ENCODE data around the gene PLCB1. TPM values are rescaled to one million over a fixed set of nuclear protein-coding genes. Genes with fewer than 3 reads are reported as not detected.

The PLCB1 gene
- total and polyA plus RNA-seq, 2 donors (not counting 3 experiments of a cell fraction or from before 2014, with no cell fraction given): 10.2 to 53.4 TPM

GRCh38 chr20:8438748-8439147, 306.7 kb downstream of the PLCB1 start:
- Histone ChIP-seq H3K9me1 (replicated peaks; ENCODE audit: control insufficient read depth, extremely low read depth, insufficient read depth, low read length) (no peaks in the 10 kb centered on the region), H3K4me3 (replicated peaks in 1 of 3; ENCODE audit: insufficient read depth in 1 of 3, low read depth in 1 of 3, low read length in 3 of 3) (no peak overlapping the region), H3K27me3 (ENCODE audit: control insufficient read depth in 2 of 2, insufficient read depth in 2 of 2, low read length in 2 of 2) (no peaks in the 10 kb centered on the region), H3K27ac (ENCODE audit: insufficient read depth, low read depth, low read length) (no peak overlapping the region), H2AFZ (ENCODE audit: low read depth, low read length) (no peak overlapping the region), H3K79me2 (ENCODE audit: control insufficient read depth, insufficient read depth, low read length) (no peaks in the 10 kb centered on the region), H3K9ac (replicated peaks; ENCODE audit: extremely low read depth, insufficient read depth, low read length) (no peak overlapping the region), H4K20me1 (replicated peaks; ENCODE audit: control insufficient read depth, extremely low read depth, insufficient read depth, low read length) (peaks cover 3% of the 10 kb centered on the region), H3K4me1 (ENCODE audit: control insufficient read depth, extremely low read depth, insufficient read depth, low read length) (peaks cover 10% of the 10 kb centered on the region), H3K36me3 (ENCODE audit: control insufficient read depth in 2 of 2, extremely low read depth in 1 of 2, insufficient read depth in 2 of 2, low read length in 2 of 2) (no peaks in the 10 kb centered on the region), H3K9me3 (replicated peaks; ENCODE audit: control insufficient read depth, insufficient read depth, low read length) (no peaks in the 10 kb centered on the region), H3K4me2 (ENCODE audit: insufficient read depth, low read length) (no peak overlapping the region)
- intact Hi-C loops (cut with micrococcal nuclease) (no loop called here), dilution Hi-C loops (cut with MboI; ENCODE audit: extremely low pct_ligation_motif_present, low sequenced_read_pairs) (no loop called here)
- POLR2A ChIA-PET: no interaction called here
- DNase-seq (ENCODE audit: low read depth, low spot score) (no peak), FAIRE-seq (no peak)
- CTCF ChIA-PET: interaction anchor here (1.1 kb wide), 1 partner anchor 12 kb away, joined by 3 read pairs; no protein-coding TSS in a partner anchor
- TF ChIP-seq JUN (IDR thresholded peaks at IDR 0.05; ENCODE audit: borderline replicate concordance, insufficient read depth, insufficient read length, low read depth): no peak
- no peak for TF ChIP-seq MAX (IDR thresholded peaks at IDR 0.05; ENCODE audit: insufficient read depth, insufficient read length)
- no peak for TF ChIP-seq MYC (IDR thresholded peaks at IDR 0.05; ENCODE audit: low read depth, low read length)
- no TSS peak for BruUV-seq (replicated peaks)

DNA sequence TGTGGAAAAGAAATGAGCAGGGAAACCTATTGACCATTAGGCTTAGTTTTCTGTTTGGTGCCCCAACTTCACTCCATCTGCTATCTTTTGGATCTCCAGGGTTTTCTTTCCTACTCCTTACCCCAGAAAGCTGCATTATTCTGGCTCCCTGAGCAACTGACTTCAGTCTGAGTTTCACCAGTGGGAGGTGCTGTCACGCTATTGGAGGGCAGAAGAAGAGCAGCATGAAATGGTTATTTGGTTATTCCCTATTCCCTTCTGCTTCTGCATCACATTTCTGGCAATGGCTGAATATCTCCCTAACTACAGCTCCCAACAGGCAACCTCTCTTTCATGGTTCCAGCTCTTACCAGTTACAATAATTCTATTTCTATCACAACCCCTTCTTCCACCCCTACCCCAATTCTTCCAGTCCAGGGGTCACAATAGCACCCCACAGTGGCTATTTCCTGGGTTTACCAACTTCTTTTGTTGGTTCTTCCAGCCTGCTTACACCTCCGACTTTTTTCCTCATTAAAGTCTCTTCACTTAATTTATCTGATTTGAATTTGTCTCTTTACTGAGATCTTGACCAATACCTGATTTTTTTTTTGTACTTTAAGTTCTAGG, 311.5 kb downstream of the PLCB1 start:
- DNase-seq (ENCODE audit: low read depth, low spot score) (no peak), FAIRE-seq (no peak)
- no peaks in the 10 kb centered on the region for H3K27me3 ChIP-seq (ENCODE audit: control insufficient read depth in 2 of 2, insufficient read depth in 2 of 2, low read length in 2 of 2)
- no peaks in the 10 kb centered on the region for H3K79me2 ChIP-seq (ENCODE audit: control insufficient read depth, insufficient read depth, low read length)
- TF ChIP-seq, protein P1, sequence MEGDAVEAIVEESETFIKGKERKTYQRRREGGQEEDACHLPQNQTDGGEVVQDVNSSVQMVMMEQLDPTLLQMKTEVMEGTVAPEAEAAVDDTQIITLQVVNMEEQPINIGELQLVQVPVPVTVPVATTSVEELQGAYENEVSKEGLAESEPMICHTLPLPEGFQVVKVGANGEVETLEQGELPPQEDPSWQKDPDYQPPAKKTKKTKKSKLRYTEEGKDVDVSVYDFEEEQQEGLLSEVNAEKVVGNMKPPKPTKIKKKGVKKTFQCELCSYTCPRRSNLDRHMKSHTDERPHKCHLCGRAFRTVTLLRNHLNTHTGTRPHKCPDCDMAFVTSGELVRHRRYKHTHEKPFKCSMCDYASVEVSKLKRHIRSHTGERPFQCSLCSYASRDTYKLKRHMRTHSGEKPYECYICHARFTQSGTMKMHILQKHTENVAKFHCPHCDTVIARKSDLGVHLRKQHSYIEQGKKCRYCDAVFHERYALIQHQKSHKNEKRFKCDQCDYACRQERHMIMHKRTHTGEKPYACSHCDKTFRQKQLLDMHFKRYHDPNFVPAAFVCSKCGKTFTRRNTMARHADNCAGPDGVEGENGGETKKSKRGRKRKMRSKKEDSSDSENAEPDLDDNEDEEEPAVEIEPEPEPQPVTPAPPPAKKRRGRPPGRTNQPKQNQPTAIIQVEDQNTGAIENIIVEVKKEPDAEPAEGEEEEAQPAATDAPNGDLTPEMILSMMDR (IDR thresholded peaks at IDR 0.05; ENCODE audit: extremely low read depth in 1 of 2, insufficient read depth in 1 of 2, low read depth in 1 of 2, low read length in 2 of 2): no peak
- TF ChIP-seq EZH2 (IDR thresholded peaks at IDR 0.05; ENCODE audit: borderline replicate concordance, low read depth, low read length, severe bottlenecking) (no peak), JUN (IDR thresholded peaks at IDR 0.05; ENCODE audit: borderline replicate concordance, insufficient read depth, insufficient read length, low read depth) (no peak), MAX (IDR thresholded peaks at IDR 0.05; ENCODE audit: insufficient read depth, insufficient read length) (no peak), GATA2 (IDR thresholded peaks at IDR 0.05; ENCODE audit: insufficient read depth, insufficient read length, low read depth, low read length) (no peak), POLR2AphosphoS5 (IDR thresholded peaks at IDR 0.05; ENCODE audit: insufficient read depth, low read depth, low read length) (no peak), FOS (IDR thresholded peaks at IDR 0.05; ENCODE audit: borderline replicate concordance, insufficient read depth, low read length) (no peak), MYC (IDR thresholded peaks at IDR 0.05; ENCODE audit: low read depth, low read length) (no peak), POLR2A (IDR thresholded peaks at IDR 0.05; ENCODE audit: low read depth, low read length) (no peak)
- no peaks in the 10 kb centered on the region for H3K9me1 ChIP-seq (replicated peaks; ENCODE audit: control insufficient read depth, extremely low read depth, insufficient read depth, low read length)
- H3K9ac ChIP-seq (replicated peaks; ENCODE audit: extremely low read depth, insufficient read depth, low read length): no peak overlapping the region
- H3K36me3 ChIP-seq (ENCODE audit: control insufficient read depth in 2 of 2, extremely low read depth in 1 of 2, insufficient read depth in 2 of 2, low read length in 2 of 2): no peaks in the 10 kb centered on the region
- H3K9me3 ChIP-seq (replicated peaks; ENCODE audit: control insufficient read depth, insufficient read depth, low read length): no peaks in the 10 kb centered on the region
- H3K4me3 ChIP-seq (replicated peaks in 1 of 3; ENCODE audit: insufficient read depth in 1 of 3, low read depth in 1 of 3, low read length in 3 of 3): no peak overlapping the region
- no TSS peak for BruUV-seq (replicated peaks)
- CTCF ChIA-PET: interaction anchor here (1.1 kb wide), 1 partner anchor 277 kb away, joined by 3 read pairs; no protein-coding TSS in a partner anchor
- H2AFZ ChIP-seq (ENCODE audit: low read depth, low read length): no peak overlapping the region
- dilution Hi-C loops (cut with MboI; ENCODE audit: extremely low pct_ligation_motif_present, low sequenced_read_pairs): no loop called here
- H3K27ac ChIP-seq (ENCODE audit: insufficient read depth, low read depth, low read length): no peak overlapping the region
- intact Hi-C loops (cut with micrococcal nuclease): no loop called here
- POLR2A ChIA-PET: no interaction called here
- H3K4me2 ChIP-seq (ENCODE audit: insufficient read depth, low read length): no peak overlapping the region
- no peaks in the 10 kb centered on the region for H3K4me1 ChIP-seq (ENCODE audit: control insufficient read depth, extremely low read depth, insufficient read depth, low read length)
- peaks cover 3% of the 10 kb centered on the region for H4K20me1 ChIP-seq (replicated peaks; ENCODE audit: control insufficient read depth, extremely low read depth, insufficient read depth, low read length)
